Small intestine (tissue), 7 donors: Measurements from ENCODE around the gene SMOC2. TPM values are rescaled to one million over a fixed set of nuclear protein-coding genes. Genes with fewer than 3 reads are reported as not detected.
A peak's percentile ranks its signal among the peaks of the same experiment; 100 is the strongest.

Source experiments
- DNase-seq, 2 donors: peaks; one replicate each; pipeline versions ENCODE4 v3.0.0 to v3.0.0-alpha.2; 2013
- FAIRE-seq: peaks from 2 replicates; lab custom pipeline; 2012; peaks lifted over from hg19 to GRCh38; lab: Jason Lieb, UNC
- H3K27ac ChIP-seq, 3 donors: one replicate each; pipeline ENCODE4 v1.5.1; 2013; ENCODE audit warnings: low read length in 2 of 3, mild to moderate bottlenecking in 2 of 3, control low read depth in 1 of 3, inconsistent platforms in 1 of 3, low read depth in 1 of 3, moderate library complexity in 1 of 3
- H3K27me3 ChIP-seq, 3 donors: one replicate each; pipeline ENCODE4 v1.6.1; 2013; ENCODE audit warnings: low read length in 3 of 3, inconsistent platforms in 1 of 3; ENCODE audit not compliant: control insufficient read depth in 3 of 3, insufficient read depth in 3 of 3
- H3K36me3 ChIP-seq, 3 donors: one replicate each; pipeline ENCODE4 v1.6.1; 2013; ENCODE audit warnings: low read length in 3 of 3, inconsistent platforms in 1 of 3, low read depth in 1 of 3, mild to moderate bottlenecking in 1 of 3, moderate library complexity in 1 of 3; ENCODE audit not compliant: control insufficient read depth in 3 of 3, insufficient read depth in 2 of 3
- H3K4me1 ChIP-seq, 3 donors: one replicate each; pipeline ENCODE4 v1.6.1; 2013; ENCODE audit warnings: low read length in 2 of 3, inconsistent platforms in 1 of 3, low read depth in 1 of 3, mild to moderate bottlenecking in 1 of 3, moderate library complexity in 1 of 3; ENCODE audit not compliant: control insufficient read depth in 3 of 3, insufficient read depth in 2 of 3
- H3K4me3 ChIP-seq, 3 donors: one replicate each; pipeline ENCODE4 v1.5.1; 2013; ENCODE audit warnings: low read length in 3 of 3, control low read depth in 1 of 3, inconsistent platforms in 1 of 3, low read depth in 1 of 3, mild to moderate bottlenecking in 1 of 3, moderate library complexity in 1 of 3
- H3K9me3 ChIP-seq, 2 donors: one replicate each; pipeline ENCODE4 v1.6.1; 2013; ENCODE audit warnings: low read depth in 1 of 2, low read length in 1 of 2; ENCODE audit not compliant: control insufficient read depth in 2 of 2, insufficient read depth in 1 of 2
- WGBS, 3 donors: extraction: QIAGEN DNeasy Blood & Tissue Kit; methylation state at CpG; one replicate each; pipeline ENCODE4 v1.1.7; 2013; 5-methylcytosine and 5-hydroxymethylcytosine counted together
- polyA plus RNA-seq, 4 donors: library from polyadenylated mRNA; stranded (reverse) in 3 of 4; unstranded in 1 of 4; fragments of 200-250 nt in 3 of 4; fragments of 120-200 nt in 1 of 4; gene quantifications; one replicate each; pipeline versions ENCODE4 v1.2.1 to v1.2.3, GENCODE V29; 2013
- donor health status: healthy with polysubstance abuse.
- donor health status: control.
- donor health status: control.
- donor health status: Bipolar disorder and iron deficiency.
- donor health status: healthy.

SMOC2 gene
- polyA plus RNA-seq, 4 donors: 0.89 to 56.7 (median 4.0) TPM

GRCh38 chr6:168403370-168404005 is 37.5 kb upstream of the SMOC2 start:
- 84 to 92% (median 86%) methylated on average over 9 of the region's 9 CpGs for WGBS, 3 donors
- no peak overlapping the region for H3K4me3 ChIP-seq
- DNase-seq: no peak
- FAIRE-seq: no peak
- H3K27me3 ChIP-seq: no peaks in the 10 kb centered on the region
- no peak overlapping the region for H3K27ac ChIP-seq
- peaks cover 0 to 3% of the 10 kb centered on the region in 2 donors for H3K9me3 ChIP-seq
- H3K36me3 ChIP-seq: no peaks in the 10 kb centered on the region
- H3K4me1 ChIP-seq: no peaks in the 10 kb centered on the region

GRCh38 chr6:168404560-168404959 is 36.4 kb upstream of the SMOC2 start:
- Histone ChIP-seq H3K4me3 (no peak overlapping the region), H3K27me3 (no peaks in the 10 kb centered on the region), H3K27ac (no peak overlapping the region), H3K36me3 (no peaks in the 10 kb centered on the region), H3K9me3 (peaks cover 0 to 3% of the 10 kb centered on the region in 2 donors), H3K4me1 (no peaks in the 10 kb centered on the region)
- 68 to 100% (median 84%) methylated on average over 1 of the region's 1 CpG for WGBS, 3 donors
- no peak for DNase-seq
- no peak for FAIRE-seq

GRCh38 chr6:168407842-168408241 is 33.1 kb upstream of the SMOC2 start:
- no peak for DNase-seq
- Histone ChIP-seq H3K27ac (no peak overlapping the region), H3K36me3 (no peaks in the 10 kb centered on the region), H3K4me1 (no peaks in the 10 kb centered on the region), H3K4me3 (no peak overlapping the region), H3K9me3 (no peaks in the 10 kb centered on the region), H3K27me3 (no peaks in the 10 kb centered on the region)
- WGBS, 3 donors: 77 to 90% (median 81%) methylated on average over 8 of the region's 8 CpGs
- no peak for FAIRE-seq

- Histone ChIP-seq H3K4me1 (no peaks in the 10 kb centered on the region), H3K9me3 (no peaks in the 10 kb centered on the region), H3K27ac (no peak overlapping the region), H3K36me3 (no peaks in the 10 kb centered on the region), H3K4me3 (no peak overlapping the region), H3K27me3 (no peaks in the 10 kb centered on the region)
- peak in 1 of 2 donors; percentile 5 for DNase-seq
- 34 to 73% (median 60%) methylated on average over 13 of the region's 13 CpGs for WGBS, 3 donors
- FAIRE-seq: no peak
These were observed 32.4 kb upstream of the SMOC2 start for GRCh38 chr6:168408504-168409136.

GRCh38 chr6:168410035-168410434 is 30.9 kb upstream of the SMOC2 start:
- FAIRE-seq (no peak), DNase-seq (no peak)
- H3K36me3 ChIP-seq: no peaks in the 10 kb centered on the region
- H3K27me3 ChIP-seq: no peaks in the 10 kb centered on the region
- H3K9me3 ChIP-seq: no peaks in the 10 kb centered on the region
- H3K4me3 ChIP-seq: no peak overlapping the region
- no peak overlapping the region for H3K27ac ChIP-seq
- H3K4me1 ChIP-seq: no peaks in the 10 kb centered on the region
- 89 to 91% (median 90%) methylated on average over 8 of the region's 8 CpGs for WGBS, 3 donors

- H3K4me1 ChIP-seq: no peaks in the 10 kb centered on the region
- H3K9me3 ChIP-seq: no peaks in the 10 kb centered on the region
- H3K27me3 ChIP-seq: no peaks in the 10 kb centered on the region
- DNase-seq (no peak), FAIRE-seq (no peak)
- H3K27ac ChIP-seq: no peak overlapping the region
- H3K36me3 ChIP-seq: no peaks in the 10 kb centered on the region
- H3K4me3 ChIP-seq: no peak overlapping the region
- WGBS, 3 donors: 90 to 93% (median 90%) methylated on average over 17 to 19 of the region's 19 CpGs
These were observed 30.4 kb upstream of the SMOC2 start for GRCh38 chr6:168410554-168411011.

GRCh38 chr6:168411130-168411529 is 29.9 kb upstream of the SMOC2 start:
- Histone ChIP-seq H3K4me1 (no peaks in the 10 kb centered on the region), H3K4me3 (no peak overlapping the region), H3K9me3 (no peaks in the 10 kb centered on the region), H3K36me3 (no peaks in the 10 kb centered on the region), H3K27me3 (no peaks in the 10 kb centered on the region), H3K27ac (no peak overlapping the region)
- 88 to 94% (median 92%) methylated on average over 21 of the region's 21 CpGs for WGBS, 3 donors
- DNase-seq: no peak
- FAIRE-seq: no peak

- H3K27ac ChIP-seq: no peak overlapping the region
- no peaks in the 10 kb centered on the region for H3K9me3 ChIP-seq
- no peaks in the 10 kb centered on the region for H3K36me3 ChIP-seq
- FAIRE-seq (no peak), DNase-seq (no peak)
- H3K4me3 ChIP-seq: no peak overlapping the region
- H3K4me1 ChIP-seq: no peaks in the 10 kb centered on the region
- H3K27me3 ChIP-seq: no peaks in the 10 kb centered on the region
- whole genome bisulfite sequencing, 3 donors: 90 to 96% (median 91%) methylated on average over 24 to 28 of the region's 28 CpGs
These were observed 29.2 kb upstream of the SMOC2 start for GRCh38 chr6:168411793-168412192.
